Sigmoid colon (tissue), 3 donors: ENCODE measurements around the gene QRICH1.

Experiments
- CTCF ChIP-seq, 4 experiments: fragments of 450-650 bp in 3 of 4; fragments of 200-600 bp in 1 of 4; IDR thresholded peaks; one replicate each; pipeline ENCODE4 v1.5.1; 2016 to 2019; ENCODE audit warnings: antibody characterized with exemption in 4 of 4, mild to moderate bottlenecking in 3 of 4, moderate library complexity in 2 of 4
- POLR2A ChIP-seq, 2 donors: fragments of 450-650 bp; IDR thresholded peaks; one replicate each; pipeline ENCODE4 v1.6.1; 2016; ENCODE audit warnings: antibody characterized with exemption in 2 of 2, mild to moderate bottlenecking in 2 of 2, moderate library complexity in 2 of 2

- TF ChIP-seq POLR2A (IDR thresholded peaks at IDR 0.05): no peak
- TF ChIP-seq CTCF (IDR thresholded peaks at IDR 0.05): no peak
Observed at GRCh38 chr3:49035281-49035680, 58.6 kb downstream of the QRICH1 start.
